Endothelial cell of umbilical vein (primary cell): ENCODE results near the gene DQX1. TPM values are rescaled to one million over a fixed set of nuclear protein-coding genes. Genes with fewer than 3 reads are reported as not detected.
"Not testable (repeated sequence)": the region's sequence is repeated elsewhere in the genome, so short reads cannot be mapped to it uniquely, and the experiment has no call there.

Experiments used
- BruUV-seq: library from RNA; stranded (reverse); fragments of 400-500 nt; replicated peaks from 2 replicates; lab custom pipeline; 2021; lab: Mats Ljungman, UMichigan
- CTCF ChIA-PET: fragments of 300-600, 350-600 bp; sonication (Branson Sonifier 250); formaldehyde crosslinking; loops from one replicate; lab custom pipeline; 2021; ENCODE audit warnings: antibody characterized with exemption, inconsistent platforms; lab: Charles Lee
- POLR2A ChIA-PET: fragments of 300-600, 350-600 bp; sonication (Branson Sonifier 250); formaldehyde crosslinking; loops from one replicate; lab custom pipeline; 2021; ENCODE audit warnings: antibody characterized with exemption, inconsistent platforms; lab: Charles Lee
- DNase-seq: peaks from one replicate; pipeline ENCODE4 v3.0.0-alpha.2; 2011; ENCODE audit warnings: low read depth, low spot score
- FAIRE-seq: peaks from 2 replicates; lab custom pipeline; 2011; peaks lifted over from hg19 to GRCh38; lab: Jason Lieb, UNC
- H2AFZ ChIP-seq: 2 replicates; pipeline ENCODE4 v1.6.0; 2012; ENCODE audit warnings: low read depth, low read length, control low read depth, inconsistent platforms
- H3K27ac ChIP-seq: 2 replicates; pipeline ENCODE4 v1.5.1; 2011; ENCODE audit warnings: low read depth, mild to moderate bottlenecking, control low read depth, low read length, moderate library complexity; ENCODE audit not compliant: insufficient read depth
- H3K27me3 ChIP-seq, 2 experiments: 2 replicates each; pipeline versions ENCODE4 v1.6.0 to v1.6.1; 2011; ENCODE audit warnings: low read length in 2 of 2, mixed read lengths in 1 of 2; ENCODE audit not compliant: control insufficient read depth in 2 of 2, insufficient read depth in 2 of 2
- H3K36me3 ChIP-seq, 2 experiments: 2 replicates in 1 of 2; 3 replicates in 1 of 2; pipeline ENCODE4 v1.5.1; 2011; ENCODE audit warnings: low read length in 2 of 2, mild to moderate bottlenecking in 1 of 2, moderate library complexity in 1 of 2; ENCODE audit not compliant: control insufficient read depth in 2 of 2, insufficient read depth in 2 of 2; ENCODE audit errors: extremely low read depth in 1 of 2
- H3K4me1 ChIP-seq: 3 replicates; pipeline ENCODE4 v1.5.1; 2011; ENCODE audit warnings: mild to moderate bottlenecking, low read length; ENCODE audit not compliant: control insufficient read depth, insufficient read depth; ENCODE audit errors: extremely low read depth
- H3K4me2 ChIP-seq: 2 replicates; pipeline ENCODE4 v1.6.1; 2011; ENCODE audit warnings: low read length, control low read depth, mixed read lengths; ENCODE audit not compliant: insufficient read depth
- H3K4me3 ChIP-seq, 3 experiments: fragments of 200-600 bp in 1 of 3; sonication (generic), shearing (Covaris generic) in 1 of 3; replicated peaks in 1 of 3; 2 replicates each; pipeline ENCODE4 v1.5.1; 2011 to 2016; ENCODE audit warnings: control low read depth in 3 of 3, low read length in 3 of 3, mild to moderate bottlenecking in 2 of 3, inconsistent platforms in 1 of 3, low read depth in 1 of 3, moderate library complexity in 1 of 3; ENCODE audit not compliant: insufficient read depth in 1 of 3
- H3K79me2 ChIP-seq: 2 replicates; pipeline ENCODE4 v1.6.0; 2012; ENCODE audit warnings: low read length, inconsistent platforms; ENCODE audit not compliant: control insufficient read depth, insufficient read depth
- H3K9ac ChIP-seq: replicated peaks from 2 replicates; pipeline ENCODE3; 2011; ENCODE audit warnings: low read length, control low read depth; ENCODE audit not compliant: insufficient read depth; ENCODE audit errors: extremely low read depth
- H3K9me1 ChIP-seq: replicated peaks from 3 replicates; pipeline ENCODE4 v1.6.0; 2011; ENCODE audit warnings: mild to moderate bottlenecking, low read length; ENCODE audit not compliant: control insufficient read depth, insufficient read depth; ENCODE audit errors: extremely low read depth
- H3K9me3 ChIP-seq: replicated peaks from 2 replicates; pipeline ENCODE4 v1.5.1; 2012; ENCODE audit warnings: low read length, inconsistent platforms; ENCODE audit not compliant: control insufficient read depth, insufficient read depth
- H4K20me1 ChIP-seq: replicated peaks from 2 replicates; pipeline ENCODE3; 2011; ENCODE audit warnings: mild to moderate bottlenecking, low read length; ENCODE audit not compliant: control insufficient read depth, insufficient read depth; ENCODE audit errors: extremely low read depth
- CTCF ChIP-seq, 2 donors: IDR thresholded peaks; 1 replicate in 1 of 2; 2 replicates in 1 of 2; pipeline ENCODE4 v1.5.1; 2011; ENCODE audit warnings: low read length in 2 of 2, mild to moderate bottlenecking in 2 of 2, moderate library complexity in 2 of 2, control low read depth in 1 of 2, inconsistent platforms in 1 of 2, low read depth in 1 of 2; ENCODE audit not compliant: insufficient read depth in 1 of 2; ENCODE audit errors: extremely low read depth in 1 of 2
- JUN ChIP-seq: IDR thresholded peaks from 2 replicates; pipeline ENCODE4 v1.6.1; 2011; ENCODE audit warnings: borderline replicate concordance, low read depth; ENCODE audit not compliant: insufficient read length, insufficient read depth
- MAX ChIP-seq: IDR thresholded peaks from 2 replicates; pipeline ENCODE4 v1.6.1; 2011; ENCODE audit not compliant: insufficient read depth, insufficient read length
- POLR2A ChIP-seq: IDR thresholded peaks from 2 replicates; pipeline ENCODE4 v1.6.1; 2012; ENCODE audit warnings: low read depth, mild to moderate bottlenecking, control low read depth, low read length
- dilution Hi-C: fragments of 300-500 bp; cut with MboI; formaldehyde crosslinking; loops from one replicate; pipeline ENCODE4 v1.15.0; 2019; ENCODE audit warnings: low sequenced_read_pairs; ENCODE audit not compliant: extremely low pct_ligation_motif_present
- intact Hi-C: fragments of 100-400 bp; cut with micrococcal nuclease; formaldehyde crosslinking; loops from one replicate; pipeline ENCODE4 v1.10.0; 2022
- polyA plus RNA-seq, 4 experiments: library from polyadenylated mRNA; depleted of rRNA in 3 of 4; stranded (reverse) in 3 of 4; unstranded in 1 of 4; fragments of >200 nt; gene quantifications; 2 replicates each; pipeline versions ENCODE4 v1.2.1 to v1.2.3, GENCODE V29; 2011 to 2012; ENCODE audit warnings: missing spikeins in 1 of 4
- total RNA-seq: library from RNA; stranded (reverse); gene quantifications from 2 replicates; pipeline ENCODE4 v1.2.3, GENCODE V29; 2021

The DQX1 gene
- total and polyA plus RNA-seq, 2 donors (not counting 3 experiments of a cell fraction or from before 2014, with no cell fraction given) = 0.06 to 0.44 TPM

GRCh38 chr2:74486141-74486540, 39.9 kb downstream of the DQX1 start:
- BruUV-seq = no TSS peak
- POLR2A ChIA-PET = no interaction called here
- Histone ChIP-seq H3K27ac (no peak overlapping the region), H3K4me1 (peaks cover 10% of the 10 kb centered on the region), H3K9me1 (no peaks in the 10 kb centered on the region), H3K79me2 (peaks cover 10% of the 10 kb centered on the region), H3K9me3 (no peaks in the 10 kb centered on the region), H2AFZ (no peak overlapping the region), H3K27me3 (no peaks in the 10 kb centered on the region), H3K36me3 (peaks cover 0 to 5% of the 10 kb centered on the region in 2 experiments), H3K4me2 (no peak overlapping the region), H3K4me3 (no peak overlapping the region), H3K9ac (no peak overlapping the region), H4K20me1 (no peaks in the 10 kb centered on the region)
- FAIRE-seq = no peak
- dilution Hi-C loops = no loop called here
- DNase-seq = no peak
- intact Hi-C loops = no loop called here
- TF ChIP-seq MAX (no peak), POLR2A (no peak), JUN (no peak), CTCF (IDR thresholded peaks at IDR 0.05; ENCODE audit: extremely low read depth in 1 of 2, insufficient read depth in 1 of 2, low read depth in 1 of 2, low read length in 2 of 2) (no peak)
- CTCF ChIA-PET = no interaction called here

DNA sequence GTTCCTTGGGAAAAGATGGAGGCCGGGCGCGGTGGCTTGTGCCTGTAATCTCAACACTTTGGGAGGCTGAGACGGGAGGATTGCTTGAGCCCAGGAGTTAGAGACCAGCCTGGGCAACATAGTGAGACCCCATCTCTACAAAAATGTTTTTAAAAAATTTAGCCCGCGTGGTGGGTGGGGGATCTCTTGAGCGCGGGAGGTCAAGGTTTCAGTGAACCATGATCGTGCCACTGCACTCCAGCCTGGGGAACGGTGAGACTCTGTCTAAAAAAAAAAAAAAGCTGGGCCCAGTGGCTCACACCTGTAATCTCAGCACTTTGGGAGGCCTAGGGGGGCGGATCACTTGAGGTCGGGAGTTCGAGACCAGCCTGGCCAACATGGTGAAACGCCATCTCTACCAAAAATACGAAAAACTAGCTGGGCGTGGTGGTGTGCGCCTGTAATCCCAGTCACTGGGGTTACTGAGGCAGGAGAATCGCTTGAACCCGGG, 42.3 kb downstream of the DQX1 start:
- H3K9me1 ChIP-seq, H3K27ac ChIP-seq, DNase-seq, dilution Hi-C loops, BruUV-seq, H4K20me1 ChIP-seq, H3K36me3 ChIP-seq, H3K9me3 ChIP-seq, FAIRE-seq, POLR2A ChIA-PET, H3K27me3 ChIP-seq: not testable (repeated sequence)
- peaks cover 16% of the 10 kb centered on the region for H3K79me2 ChIP-seq
- peak overlapping the region; percentile 81 for H2AFZ ChIP-seq
- H3K9ac ChIP-seq = peak overlapping the region; percentile 68
- CTCF ChIA-PET = interaction anchor here (1.5 to 5.6 kb wide), 9 partner anchors 10 to 104 kb away, joined by 3 to 82 read pairs (median 10); partner anchors contain the start of genes AUP1, DQX1, HTRA2 and MRPL53
- peak overlapping the region; percentile 65 for H3K4me2 ChIP-seq
- H3K4me3 ChIP-seq = peak overlapping the region; percentile 6 to 79 (median 66)
- intact Hi-C loops = loop anchor here (1.0 kb wide), 6 partner anchors 15 to 104 kb away; partner anchors contain the start of genes AUP1, HTRA2, INO80B and PCGF1
- H3K4me1 ChIP-seq = peaks cover 13% of the 10 kb centered on the region
